Right hindlimb (tissue), 1 donor: Measurements from ENCODE around the gene AFF2.

Source experiments
- DNase-seq: peaks from one replicate; pipeline ENCODE4 v3.0.0-alpha.2; 2018

The AFF2 gene

DNA sequence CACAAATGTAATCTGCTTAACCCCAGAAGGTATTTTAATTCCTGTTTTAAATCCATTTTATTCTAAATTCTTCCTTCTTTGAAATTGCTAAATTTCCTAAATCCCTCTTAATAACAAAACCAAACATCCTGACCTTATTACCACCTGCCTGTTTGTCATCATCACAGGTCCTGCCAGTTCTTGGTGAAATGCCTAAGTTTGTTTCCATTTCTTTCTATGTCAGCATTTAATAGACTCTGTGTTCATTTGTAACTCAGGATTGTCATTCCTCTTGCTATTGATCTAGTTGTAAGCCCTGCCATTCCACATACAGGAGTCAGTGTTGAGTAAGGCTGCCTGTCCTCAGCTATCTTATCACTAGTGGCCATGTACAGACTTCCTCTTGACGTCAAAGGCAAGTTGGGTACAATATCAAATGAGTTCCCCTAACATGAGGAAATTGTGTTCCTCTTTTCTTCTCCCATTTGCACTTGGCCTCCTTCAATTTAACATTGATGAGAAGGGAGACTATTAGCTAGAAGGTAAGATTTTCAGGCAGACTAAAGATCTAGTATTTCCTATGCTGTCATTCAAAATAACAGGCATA lies 440.1 kb downstream of the AFF2 start:
- DNase-seq: no peak

DNA sequence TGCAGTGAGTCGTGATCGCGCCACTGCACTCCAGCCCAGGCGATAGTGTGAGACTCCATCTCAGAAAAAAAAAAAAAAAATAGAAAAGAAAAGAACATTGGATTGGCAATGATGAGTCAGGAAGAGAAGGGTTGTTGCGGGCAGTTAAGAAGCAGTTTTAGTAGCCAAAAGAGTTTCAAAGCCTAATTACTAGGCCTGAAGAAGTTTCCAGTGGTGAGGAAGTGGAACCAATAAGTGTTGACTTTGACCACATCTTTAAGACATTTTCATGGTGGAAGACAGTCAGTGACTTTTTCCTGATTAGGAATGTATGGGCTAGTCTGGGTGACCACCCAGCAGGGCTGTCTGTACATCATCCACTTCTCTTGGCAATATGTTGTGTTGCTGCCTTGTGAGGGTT lies 442.3 kb downstream of the AFF2 start:
- no peak for DNase-seq

DNA sequence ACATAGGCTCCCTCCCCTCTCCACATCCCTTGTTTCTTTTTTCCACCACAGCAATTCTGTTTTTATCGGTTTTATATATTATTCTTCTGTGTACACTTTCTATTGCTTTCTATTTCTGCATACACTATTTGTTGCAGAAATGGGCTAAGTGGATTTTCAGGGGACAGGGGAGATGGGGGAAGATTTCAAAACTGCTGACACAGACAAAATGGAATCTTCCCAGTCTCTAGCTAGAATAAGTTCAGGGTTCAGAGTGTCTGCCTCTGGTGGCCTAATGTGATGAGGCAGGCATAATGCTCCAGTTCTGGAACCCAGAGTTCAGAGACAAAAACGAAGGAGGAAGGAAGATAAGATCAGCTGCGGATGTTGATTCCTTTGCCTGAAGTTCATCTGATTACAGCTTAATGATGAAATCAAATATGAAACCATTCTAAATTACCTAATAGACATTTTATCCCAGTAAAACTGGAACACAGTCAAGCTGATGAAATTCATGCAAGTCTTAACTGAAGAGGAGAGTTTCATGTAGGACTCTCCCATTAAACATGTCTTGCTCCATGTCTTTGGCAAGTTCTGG lies 447.1 kb downstream of the AFF2 start:
- no peak for DNase-seq

DNA sequence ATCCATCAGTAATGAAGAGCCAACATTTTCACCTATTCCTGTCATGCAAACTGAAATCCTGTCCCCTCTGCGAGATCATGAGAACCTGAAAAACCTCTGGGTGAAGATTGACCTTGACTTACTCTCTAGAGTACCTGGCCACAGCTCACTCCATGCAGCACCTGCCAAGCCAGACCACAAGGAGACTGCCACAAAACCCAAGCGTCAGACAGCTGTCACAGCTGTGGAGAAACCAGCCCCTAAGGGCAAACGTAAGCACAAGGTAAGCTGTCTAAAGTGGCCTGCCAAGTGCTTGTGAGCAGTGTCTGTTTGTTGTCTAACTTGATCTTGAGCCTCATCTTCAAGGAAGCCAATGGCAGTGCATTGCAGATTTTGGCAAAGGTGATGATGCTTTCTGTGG lies 455.9 kb downstream of the AFF2 start:
- DNase-seq: no peak

DNA sequence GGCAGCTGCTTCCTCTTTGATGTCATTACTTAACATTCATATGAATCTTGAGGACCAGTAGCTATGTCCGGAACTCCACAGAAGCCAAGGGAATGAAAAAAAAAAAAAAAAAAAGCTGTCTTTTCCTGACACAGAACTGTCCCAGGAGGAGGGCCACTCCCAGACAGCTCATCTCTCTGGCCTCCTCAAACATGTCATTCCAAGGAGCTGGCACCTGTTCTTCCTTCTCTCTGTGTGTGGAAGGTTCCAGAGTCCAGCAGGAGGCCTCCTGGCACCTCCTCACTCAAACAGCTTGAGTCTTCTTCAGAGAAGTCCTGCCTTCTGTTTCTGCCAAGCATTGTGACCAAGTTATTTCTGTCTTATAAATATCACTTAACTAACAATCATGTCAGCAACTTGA lies 458.5 kb downstream of the AFF2 start:
- DNase-seq: no peak

DNA sequence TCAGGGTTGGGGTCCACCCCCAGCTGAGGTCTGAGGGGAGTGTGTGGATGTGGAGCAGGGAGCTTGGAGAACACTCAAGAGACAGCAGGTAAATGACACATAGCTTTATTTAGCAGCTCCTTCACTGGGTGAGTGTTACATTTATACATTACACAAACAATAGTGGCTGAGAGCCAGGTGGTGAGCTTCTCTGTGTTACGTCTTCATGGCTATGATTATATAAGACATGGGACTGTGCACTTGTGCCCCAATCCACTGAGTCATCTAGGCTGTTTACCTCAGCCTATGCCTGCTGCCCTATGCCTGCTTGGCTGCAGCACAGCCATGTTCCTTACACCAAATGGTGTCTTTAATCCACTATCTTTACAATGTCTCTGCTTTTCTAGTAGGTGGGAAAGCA lies 459.6 kb downstream of the AFF2 start:
- DNase-seq: no peak

DNA sequence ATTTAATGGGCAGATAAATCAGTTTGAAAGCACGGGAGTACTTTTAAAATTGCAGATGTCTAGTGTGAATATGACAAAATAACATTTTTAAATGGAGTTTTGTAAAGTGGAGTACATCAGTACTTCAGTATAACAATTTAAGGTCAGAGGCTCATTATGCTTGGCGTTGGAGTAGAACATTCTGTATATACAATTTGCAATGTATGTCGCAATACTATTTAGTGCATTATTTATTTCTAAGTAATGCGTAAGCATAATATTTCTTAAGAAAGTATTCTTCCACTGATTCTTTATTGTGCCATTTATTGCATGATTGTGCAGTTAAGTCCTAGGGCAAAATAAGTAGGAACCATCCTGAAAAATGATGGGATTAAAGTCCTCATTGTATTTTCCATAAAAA lies 461.6 kb downstream of the AFF2 start:
- DNase-seq: no peak

DNA sequence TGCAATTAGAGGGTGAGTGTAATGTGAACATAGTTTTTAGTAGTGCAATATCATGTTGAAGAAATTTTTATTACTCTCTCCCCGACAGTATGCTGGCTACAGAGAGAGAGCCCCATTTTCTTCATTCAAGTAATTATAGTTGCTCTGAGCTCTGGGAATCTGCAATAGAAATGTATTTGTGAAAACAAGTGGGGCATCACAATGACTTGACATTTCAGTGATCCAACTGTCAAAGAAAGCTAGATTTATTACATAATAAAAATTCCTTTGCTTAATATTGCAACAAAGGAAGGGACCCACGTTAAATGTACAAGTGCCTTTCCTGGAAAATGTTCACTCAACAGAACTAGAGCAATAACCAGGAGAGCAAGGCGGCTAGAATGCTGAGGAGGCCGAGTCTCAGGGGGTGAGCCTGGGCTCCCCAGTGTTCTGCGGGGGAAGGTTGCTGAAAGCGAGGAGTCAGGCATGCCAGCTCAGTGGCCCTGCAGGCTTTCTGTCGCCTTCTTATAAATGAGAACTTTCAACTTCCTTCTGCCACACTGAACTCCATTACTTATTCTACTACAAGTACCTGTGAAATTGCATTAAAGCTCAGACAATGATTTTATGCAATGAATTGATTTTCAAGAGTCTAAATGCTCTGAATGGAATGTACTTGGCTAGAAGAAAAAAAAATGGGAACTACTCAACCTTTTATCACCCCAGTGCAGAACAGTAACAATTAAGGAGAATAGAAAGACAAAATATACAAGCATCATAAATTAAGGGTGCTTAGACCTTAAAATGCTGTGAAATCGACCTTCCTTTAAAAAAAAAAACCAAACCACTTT lies 476.4 kb downstream of the AFF2 start:
- DNase-seq: no peak

DNA sequence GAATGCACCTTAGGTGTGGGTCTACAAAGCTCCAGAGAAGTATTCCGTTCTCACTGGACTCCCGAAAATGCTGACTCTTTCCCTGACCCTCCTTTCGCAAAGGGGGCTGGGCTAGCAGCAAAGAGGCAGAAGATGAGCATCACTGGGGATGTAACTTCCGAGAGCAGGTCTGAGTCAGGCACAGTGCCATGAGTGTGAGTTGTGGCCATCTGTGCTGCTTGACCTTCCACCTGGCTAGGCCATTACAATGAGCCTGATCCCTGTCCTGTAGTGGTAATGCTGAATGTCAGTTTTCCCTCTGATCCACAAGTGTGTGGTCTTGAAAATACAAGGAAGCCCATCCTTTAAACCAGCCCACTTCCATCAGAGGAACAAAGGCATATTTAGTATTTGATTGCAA lies 479.4 kb downstream of the AFF2 start:
- no peak for DNase-seq

DNA sequence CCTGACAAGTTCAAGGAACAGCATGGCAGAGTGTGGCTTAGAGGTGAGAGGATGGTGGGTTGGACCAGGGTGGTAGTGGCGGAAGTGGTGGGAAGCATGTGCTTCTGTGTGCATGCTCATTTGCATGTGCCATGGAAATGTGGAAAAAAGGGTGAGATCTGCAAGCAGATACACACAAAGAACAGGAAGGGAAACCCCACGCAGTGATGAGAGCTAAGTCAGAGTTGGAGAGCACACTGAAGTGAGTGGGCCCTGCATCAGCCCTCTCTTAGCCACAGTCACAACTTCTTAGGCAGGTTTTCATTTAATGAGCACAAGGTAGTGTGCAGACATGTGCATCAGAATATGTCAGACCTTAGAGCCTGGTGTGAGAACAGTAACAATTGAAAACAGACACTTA lies 483.8 kb downstream of the AFF2 start:
- no peak for DNase-seq

DNA sequence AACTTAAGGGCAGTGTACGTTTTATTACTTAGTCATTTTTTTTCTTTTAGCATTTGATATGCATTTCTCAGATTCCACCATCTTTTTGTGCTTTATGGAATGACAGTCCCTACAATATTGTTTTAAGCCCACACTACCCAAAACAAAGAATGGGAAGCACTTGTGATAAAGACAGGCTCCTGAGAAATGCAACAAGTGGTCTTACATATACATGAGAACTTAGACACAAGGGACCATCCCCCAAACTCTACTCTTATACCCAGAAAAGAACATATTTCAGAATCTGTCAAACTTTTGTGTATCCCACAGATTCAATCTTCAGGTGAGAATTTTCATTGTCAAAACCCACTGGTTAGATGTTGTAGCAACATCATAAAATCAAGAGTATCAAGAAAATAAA lies 491.1 kb downstream of the AFF2 start:
- DNase-seq: no peak

DNA sequence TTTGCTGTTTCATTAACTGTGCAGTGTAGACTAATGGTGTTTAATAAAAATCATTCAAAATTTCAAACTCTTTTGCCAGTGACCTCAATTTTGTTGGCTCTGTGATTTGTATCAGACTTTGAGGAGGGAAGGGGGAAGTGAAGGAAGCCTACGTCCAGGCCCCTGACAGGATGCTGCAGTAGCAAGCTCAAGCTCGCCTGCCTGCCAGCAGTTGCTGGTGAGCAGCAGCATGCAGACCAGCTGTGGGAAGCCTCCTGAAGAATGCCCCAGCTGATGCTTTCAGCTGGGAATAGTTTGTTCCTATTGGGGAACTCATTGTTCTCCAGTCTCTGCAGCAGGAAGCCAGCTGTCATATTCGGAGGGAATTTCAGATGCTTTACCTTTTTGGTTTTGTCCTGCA lies 495.2 kb downstream of the AFF2 start:
- DNase-seq: peak; percentile 22

DNA sequence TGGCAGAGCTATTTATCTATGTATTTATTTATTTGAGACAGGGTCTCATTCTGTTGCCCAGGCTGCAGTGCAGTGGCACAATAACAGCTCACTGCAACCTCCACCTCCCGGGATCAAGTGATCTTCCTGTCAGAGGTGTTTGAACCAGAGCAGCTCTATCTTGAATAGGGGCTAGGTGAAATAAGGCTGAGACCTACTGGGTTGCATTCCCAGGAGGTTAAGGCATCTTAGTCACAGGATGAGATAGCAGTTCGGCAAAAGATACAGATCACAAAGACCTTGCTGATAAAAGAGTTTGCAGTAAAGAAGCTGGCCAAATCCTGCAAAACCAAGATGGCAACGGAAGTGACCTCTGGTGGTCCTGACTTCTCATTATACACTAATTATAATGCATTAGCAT lies 501.9 kb downstream of the AFF2 start:
- DNase-seq: no peak

DNA sequence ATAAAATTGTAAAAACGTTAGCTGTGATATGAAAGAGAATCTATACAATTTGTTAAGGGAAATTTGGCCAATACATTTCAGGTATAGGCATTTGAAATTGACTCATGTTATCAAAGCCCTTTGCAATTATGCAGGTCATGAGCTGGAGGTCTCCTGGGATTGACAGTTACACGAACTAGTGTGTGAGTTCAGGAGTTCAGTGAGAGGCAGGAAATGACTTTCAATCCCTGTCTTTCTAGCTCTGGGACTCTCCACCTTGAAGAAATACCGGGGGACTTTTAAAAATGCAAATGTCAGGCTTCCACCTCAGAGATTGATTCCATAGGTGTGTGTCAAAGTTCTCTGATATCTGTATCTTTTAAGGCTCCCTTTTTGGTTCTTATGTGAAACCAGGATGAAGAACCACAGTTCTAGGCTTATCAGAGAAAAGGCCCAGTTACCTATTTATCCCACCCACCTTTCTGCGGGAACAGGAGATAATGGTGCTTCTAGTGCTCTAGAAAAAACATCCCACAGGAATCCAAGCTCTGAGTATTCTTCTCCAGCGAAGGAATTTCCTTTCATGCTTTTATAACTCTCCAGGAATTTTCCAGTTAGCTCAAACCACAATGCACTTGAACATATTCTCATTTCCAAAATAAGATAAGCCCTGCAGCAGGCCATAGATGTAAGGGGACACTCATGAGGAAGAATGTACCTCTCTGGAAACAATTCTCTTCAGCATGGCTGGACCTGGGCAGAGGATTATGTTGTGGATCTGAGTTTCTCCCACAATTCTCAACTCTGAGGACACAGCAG lies 503.6 kb downstream of the AFF2 start:
- DNase-seq: no peak

DNA sequence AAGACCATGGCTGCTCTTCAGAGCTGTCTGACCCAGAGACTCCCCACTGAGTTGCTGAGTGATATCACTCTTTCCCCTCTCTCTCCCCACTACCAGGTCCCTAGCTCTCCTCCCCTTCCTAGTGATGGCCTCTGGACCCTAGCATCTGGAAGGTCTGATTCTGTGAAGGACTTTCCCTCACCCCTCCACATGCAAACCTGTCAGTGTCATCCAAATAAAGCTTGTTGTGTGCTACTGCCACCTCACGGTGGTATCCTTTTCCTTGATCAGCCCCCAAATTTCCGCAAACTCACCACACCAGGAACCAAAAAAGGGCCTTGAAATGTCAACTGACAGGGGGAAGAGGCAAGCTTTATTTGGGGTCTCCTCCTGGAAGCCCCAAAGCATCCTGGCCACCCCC lies 504.5 kb downstream of the AFF2 start:
- DNase-seq: no peak

DNA sequence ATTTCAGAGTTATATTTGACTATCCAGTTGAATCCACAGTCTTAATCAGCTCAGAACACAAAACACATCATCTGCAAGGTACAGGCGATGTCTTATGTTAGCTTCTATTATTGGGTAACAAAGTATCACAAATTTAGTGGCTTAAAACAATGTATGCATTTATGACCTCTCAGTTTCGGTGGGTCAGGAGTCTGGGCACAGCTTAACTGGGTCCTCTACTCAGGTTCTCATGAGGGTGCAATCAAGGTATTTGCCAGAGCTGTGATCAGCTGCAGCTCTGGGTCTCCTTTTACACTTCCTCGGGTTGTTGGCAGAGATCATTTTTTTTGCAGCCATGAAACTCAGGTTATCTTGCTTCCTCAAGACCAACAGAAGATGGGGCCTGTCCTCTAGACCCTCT lies 505.8 kb downstream of the AFF2 start:
- no peak for DNase-seq

DNA sequence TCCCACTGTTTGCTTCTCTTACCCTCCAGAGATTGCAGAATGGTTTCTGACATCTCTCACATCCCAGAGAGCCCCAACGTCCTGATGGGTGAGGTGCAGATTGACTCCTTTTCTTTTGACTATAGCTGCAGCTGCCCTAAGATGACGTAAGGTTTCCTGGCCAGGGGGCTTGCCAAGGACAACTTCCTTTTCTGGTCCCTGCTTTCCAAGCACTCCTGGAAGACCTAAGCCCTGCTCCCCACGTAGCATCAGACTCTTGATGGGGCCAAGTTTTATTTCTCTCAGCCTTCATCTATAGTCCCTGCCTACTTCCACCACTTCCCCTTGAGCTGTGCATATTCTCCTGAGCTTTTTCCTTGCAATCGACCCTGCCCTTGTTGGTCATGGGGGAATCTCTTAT lies 507.0 kb downstream of the AFF2 start:
- peak; percentile 31 for DNase-seq

DNA sequence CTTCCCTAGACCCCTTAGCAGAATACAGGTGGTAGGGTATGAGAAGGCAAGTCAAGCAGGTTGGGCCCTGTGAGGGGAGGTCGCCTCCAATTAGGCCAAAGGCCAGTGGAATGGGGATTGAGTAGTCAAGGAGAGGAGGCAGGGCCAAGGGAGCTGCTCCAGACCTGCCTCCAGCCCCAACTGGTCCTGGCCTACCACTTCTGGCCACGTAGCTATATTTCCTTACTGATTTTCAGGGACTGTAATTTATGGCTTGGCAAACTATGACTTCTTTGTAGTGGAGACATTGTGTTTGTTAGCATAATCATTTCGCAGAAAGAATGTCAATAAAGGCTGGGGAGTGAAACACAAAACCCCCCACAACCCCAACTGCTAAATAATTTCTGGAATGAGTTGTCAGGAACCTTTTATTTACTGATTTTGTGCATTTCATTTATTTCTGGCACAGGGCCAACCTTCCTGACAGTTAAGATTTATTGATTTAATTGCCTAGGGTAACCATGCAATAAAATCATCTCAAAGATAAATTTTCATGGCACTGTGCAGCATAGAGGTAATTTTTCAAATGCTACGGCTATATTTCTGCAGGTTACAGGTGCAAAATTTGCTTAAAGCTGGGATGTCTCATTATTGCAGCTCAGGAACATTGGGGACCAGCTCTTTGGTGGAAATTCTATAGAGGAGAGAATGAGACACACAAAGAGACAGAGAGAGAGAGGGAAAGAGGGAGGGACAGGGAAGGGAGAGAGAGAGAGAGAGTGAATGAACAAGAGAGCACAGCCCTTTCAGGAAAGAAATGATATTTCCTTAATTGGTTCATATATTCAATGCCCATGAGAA lies 509.8 kb downstream of the AFF2 start:
- DNase-seq: no peak

DNA sequence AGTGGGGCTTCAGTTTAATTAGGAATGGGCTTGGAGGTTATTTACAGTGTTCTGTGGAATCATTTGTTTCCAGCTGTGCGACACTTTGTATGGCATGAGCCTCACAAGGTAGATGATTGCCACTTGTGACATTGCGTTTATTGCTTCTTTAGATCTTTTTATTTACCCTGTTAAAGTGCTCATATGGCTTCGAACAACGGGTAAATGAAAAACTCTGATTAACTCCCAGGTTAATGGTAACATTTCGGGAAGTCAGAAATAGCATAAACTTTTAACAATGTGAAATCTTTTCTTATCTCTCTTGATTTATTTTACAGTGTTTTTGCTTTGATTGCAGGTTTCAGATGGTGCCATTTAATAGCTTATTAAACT lies 510.4 kb downstream of the AFF2 start:
- DNase-seq: no peak

DNA sequence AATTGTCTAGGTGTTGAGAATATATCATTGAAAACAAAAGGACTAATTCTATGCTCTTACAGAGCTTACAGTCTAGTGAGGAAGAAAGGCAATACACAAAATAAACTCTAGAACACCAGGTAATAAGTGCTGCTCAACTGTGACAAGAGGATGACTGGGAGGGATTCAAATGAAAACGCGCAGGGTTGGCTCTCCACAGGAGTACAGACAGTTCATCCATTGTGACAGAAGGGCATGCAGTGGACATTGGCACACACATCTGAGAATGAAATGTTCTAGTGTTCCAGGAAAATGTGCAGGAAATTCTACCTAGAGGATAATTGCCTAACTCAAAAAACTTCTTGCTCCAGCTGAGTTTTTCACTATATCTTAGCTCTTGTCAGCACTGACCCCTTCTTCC lies 512.7 kb downstream of the AFF2 start:
- DNase-seq: no peak

DNA sequence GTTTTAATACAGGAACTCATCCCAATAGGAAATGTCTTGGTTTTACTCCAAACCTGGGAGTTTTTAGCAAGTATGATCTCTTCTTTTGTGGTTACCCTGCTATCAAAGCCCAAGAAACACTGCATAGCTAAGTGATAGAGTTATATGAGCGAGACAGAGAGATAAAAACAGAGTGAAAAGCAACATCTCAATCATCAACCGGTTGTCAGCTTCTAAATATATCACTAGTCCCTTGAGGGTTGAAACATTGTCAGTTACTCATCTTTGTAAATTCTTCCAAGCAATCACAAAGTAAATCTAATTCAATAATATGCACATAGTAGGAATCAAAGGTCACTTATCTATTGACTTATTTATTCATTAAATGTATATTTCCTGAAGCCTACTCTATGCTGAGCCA lies 520.7 kb downstream of the AFF2 start:
- no peak for DNase-seq

DNA sequence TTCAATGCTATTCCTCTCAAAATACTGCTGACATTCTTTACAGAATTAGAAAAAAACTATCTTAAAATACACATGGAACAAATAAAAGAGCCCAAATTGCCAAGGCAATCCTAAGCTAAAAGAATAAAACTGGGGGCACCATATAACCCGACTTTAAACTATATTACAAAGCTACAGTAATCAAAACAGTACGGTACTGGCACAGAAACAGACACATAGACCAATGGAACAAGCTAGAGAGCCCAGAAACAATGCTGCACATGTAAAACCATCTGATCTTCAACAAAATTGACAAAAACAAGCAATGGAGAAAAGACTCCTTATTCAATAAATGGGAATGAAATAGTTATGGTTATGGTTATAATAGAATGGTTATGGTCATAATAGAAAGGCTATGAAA lies 522.1 kb downstream of the AFF2 start:
- no peak for DNase-seq

DNA sequence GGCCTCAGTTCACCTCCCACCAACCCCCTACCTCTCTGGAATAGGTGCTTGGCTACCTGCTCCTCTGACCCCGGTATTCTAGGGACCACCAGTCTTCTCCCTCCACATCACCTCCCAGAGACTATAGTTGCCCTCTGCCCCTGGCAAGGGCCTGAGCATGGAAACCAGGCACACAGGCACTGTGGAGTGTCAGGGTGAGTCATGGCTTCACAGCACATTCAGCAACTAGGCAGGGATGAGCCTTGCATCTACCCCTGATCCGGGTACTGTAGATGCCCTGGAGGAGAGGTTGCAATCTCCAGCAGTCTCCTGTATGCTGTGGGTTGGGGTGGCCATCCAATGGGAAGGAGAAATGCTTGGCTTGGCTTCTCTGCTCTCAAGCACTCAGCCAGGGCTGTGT lies 532.0 kb downstream of the AFF2 start:
- no peak for DNase-seq
